NCI-H226 (cell line): Measurements from ENCODE around the gene RABGGTA.
"Not testable (repeated sequence)": the region's sequence is repeated elsewhere in the genome, so short reads cannot be mapped to it uniquely, and the experiment has no call there.

Experiments
- DNase-seq: peaks from one replicate; pipeline ENCODE4 v3.0.0-alpha.2; 2015

RABGGTA gene

DNA sequence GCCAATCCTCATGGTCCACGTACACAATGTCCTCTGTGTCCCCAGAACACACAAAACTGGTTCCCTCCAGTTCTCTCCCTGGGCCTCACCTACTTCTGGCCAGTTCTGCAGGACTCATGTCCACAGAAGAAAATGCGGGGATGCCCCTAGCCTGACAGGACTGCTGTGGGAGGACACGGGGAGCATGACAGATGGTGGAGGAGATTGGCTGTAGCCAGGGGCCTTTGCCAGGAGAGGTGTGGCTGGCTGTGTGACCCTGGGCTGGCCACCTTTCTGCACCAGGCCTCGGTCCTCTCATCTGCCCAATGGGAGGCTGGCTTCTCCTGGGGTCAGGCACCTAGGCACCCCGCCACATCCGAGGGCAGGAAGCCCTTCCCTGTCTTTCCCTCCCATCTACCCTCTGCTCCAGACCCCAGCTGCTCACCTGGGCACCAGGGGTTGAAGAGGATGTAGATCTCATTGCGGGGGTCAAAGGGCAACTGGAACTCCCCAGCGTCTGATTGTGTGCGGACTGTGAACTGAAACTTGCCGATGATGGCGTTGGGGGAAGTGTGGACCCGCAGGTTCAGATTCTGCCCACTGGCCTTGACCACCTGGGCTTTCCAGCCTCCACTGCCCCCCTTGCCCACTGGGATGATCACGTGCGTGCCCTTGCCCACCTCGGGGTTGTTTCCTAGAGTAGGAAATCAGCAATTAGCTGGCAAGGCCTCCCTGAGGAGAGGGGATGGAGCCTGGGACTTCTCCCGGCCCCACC is 11.2 kb downstream of the RABGGTA start:
- DNase-seq: no peak

DNA sequence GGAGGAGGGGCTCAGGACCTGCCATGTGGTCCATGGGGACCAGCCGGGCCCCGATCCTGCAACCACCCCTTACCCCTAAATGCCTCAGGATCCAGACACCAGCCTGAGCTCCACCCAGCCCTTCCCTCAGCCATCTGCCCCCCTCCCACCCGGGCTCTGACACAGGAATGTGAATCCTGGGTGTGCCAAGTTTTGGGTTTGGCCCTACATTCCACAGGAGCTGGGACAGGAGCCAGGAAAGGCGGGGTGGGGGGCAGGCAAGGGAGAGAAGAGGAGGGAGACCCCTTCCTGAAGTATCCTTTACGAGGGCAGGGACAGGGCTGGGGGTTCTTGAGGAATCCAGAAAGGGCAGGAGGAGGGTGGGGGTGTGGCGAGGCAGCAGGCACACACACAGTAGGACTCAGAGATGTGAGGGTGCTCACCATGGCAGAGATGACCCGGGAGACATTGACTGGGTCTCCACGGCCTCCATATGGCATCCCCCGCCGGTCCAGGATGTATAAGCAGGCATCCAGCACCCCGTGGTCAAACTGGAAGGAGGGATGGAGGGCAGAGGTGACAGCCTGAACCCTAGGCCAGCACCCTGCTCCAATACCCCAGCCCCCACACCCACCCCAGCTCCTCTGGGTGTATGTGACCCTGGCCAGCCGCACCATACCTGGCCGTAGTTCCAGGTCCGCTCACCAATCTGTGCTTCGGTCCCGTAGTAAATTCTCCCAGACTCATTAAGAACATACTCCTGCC is 11.9 kb downstream of the RABGGTA start:
- peak; percentile 80 for DNase-seq

DNA sequence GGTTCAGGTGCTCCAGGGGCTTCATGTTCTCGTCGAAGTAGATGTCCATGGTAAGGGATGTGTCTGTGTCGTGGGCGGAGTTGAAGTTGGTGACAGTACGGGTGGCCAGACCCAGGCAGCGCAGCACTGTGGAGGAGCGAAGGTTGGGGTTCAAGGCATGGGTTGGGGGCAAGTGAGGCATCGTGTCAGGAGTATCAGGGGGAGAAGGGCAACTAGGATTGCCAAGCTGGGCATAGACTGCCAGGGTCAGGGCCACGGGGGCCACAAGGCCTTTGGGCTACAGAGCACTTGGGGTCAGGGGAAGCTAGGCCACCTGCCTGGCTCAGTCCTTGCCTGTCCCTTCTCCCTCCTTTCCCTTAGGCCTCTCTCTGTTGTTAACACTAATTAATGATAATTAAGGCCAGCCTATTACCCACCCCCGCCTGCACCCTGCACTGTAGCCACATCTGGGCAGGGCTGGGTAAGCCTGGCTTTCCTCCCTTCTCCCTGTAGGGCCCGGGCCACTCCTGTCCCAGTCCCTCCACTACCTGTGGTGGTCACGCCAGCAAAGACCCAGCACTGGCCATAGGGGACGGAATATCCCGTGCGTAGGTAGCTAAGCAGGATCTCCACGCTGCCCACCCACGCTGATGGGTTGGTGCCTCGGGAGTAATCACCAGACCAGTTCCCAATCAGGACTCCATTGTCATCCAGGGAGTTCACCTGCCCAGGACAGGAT is 12.7 kb downstream of the RABGGTA start:
- no peak for DNase-seq

DNA sequence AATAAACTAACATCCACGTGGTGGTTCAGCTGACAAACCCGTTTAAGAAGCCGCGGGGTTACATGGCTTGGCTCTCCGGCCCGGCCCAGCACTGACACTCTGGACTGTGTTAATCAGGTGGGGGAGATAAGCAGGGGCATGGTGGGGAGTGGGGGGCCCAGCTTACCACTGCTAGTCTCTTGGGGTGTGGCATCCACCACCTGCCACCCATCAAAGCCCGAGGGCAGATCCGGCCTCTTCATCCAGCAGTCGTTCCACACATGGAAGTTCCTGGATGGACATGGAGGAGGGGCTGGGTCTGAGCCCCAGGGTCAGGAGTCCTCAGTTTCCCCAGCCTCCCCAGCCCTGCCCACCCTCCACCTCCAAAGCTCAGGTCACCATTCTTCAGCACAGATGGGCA is 13.3 kb downstream of the RABGGTA start:
- no peak for DNase-seq

DNA sequence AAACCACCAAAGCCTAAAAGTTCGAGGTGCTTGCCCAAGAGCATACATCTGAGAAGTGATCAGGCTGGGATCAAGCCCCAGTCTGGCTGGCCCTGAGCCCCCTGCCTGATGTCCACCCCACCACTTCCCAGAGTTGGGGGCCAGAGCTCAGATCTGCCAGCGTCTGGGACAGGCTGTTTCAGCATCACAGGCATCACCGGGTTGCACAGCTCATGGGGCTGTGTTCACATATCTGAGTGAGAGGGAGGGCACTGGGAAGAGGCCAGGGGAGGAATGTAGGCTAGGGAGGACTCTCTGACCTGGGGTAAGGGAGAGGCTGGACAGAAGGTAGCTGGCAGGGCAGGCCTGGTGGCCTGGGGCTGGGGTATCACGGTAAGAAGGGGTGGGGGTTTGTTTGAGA is 14.4 kb downstream of the RABGGTA start:
- no peak for DNase-seq

DNA sequence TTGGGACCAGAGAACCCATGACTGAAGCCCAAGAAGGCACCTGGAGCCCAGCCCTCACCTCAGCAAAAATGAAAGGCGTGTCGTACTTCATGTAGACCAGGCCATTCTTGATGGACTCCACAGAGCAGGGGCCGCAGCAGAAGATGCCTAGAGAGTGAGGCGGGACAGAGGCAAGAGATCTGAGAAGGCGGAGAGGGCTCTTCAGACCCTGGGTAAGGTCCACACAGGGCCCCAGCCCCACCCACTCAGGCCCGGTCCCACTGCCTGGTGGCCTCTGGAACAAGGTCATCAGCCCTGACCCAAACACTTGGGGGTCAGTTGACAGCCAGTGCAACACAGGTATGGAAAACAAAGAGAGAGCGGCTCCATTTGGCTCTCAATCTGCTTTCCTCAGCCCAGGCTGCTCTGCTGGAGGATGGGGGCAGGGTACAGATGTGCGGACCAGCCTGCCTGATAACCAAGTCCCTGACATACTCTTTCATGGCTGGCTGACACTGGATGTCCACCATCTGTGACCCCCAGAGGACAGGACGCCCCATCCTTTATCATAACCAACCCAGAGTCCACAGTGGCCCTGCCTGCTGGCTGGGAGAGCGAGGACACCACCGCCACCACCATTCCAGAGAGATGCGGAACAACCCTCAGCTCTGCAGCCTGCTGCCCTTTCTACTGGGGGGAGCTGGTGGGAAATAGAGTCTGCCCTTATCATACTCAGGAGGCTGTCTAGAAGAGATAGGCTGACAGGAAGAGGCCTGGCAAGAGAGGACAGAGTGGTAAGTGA is 15.3 kb downstream of the RABGGTA start:
- no peak for DNase-seq

DNA sequence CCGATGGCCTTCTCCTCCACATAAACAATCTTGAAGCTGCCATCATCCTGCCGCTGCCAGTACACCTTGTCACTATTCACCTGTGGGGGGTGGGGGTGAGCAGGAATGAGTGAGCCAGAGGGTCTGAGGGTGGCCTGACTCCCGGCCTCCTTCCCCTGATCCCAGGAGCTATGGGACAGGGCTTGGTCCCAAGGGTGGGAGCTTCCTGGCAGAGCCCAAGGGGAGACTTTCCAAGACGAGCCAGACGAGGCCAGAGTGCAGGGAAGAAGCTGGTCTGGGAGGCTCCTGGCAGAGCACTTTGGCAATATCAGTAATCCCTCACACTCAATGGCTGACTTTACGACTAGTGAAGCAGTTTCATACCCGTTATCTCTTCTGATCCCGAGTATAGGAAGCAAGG is 16.0 kb downstream of the RABGGTA start:
- DNase-seq: no peak

- DNase-seq: no peak
Observed at GRCh38 chr14:24254630-24255392, 16.6 kb downstream of the RABGGTA start.

GRCh38 chr14:24253936-24254335 is 17.5 kb downstream of the RABGGTA start:
- DNase-seq: no peak

- DNase-seq: no peak
Observed at GRCh38 chr14:24252289-24253124, 18.9 kb downstream of the RABGGTA start.

GRCh38 chr14:24251880-24252288 is 19.5 kb downstream of the RABGGTA start:
- peak; percentile 16 for DNase-seq

DNA sequence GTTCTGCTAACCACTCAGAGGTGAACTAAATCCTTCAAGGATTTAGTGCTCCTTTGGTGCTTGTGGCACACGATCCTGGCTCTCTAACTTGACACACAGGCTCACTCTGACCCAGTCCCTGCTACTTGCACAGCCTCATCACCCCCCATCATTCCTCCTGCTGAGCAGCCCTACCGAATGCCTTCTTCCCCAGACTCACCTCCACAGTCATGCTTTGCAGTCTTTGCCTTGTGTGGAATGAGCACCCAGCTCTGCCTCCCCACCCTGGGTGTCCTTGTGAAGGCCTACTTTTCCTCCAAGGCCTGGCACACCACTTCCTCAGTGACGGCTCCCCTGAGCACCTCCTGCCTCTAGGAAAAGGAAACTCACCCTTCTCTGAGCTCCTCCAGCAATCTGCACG is 21.0 kb downstream of the RABGGTA start:
- no peak for DNase-seq

DNA sequence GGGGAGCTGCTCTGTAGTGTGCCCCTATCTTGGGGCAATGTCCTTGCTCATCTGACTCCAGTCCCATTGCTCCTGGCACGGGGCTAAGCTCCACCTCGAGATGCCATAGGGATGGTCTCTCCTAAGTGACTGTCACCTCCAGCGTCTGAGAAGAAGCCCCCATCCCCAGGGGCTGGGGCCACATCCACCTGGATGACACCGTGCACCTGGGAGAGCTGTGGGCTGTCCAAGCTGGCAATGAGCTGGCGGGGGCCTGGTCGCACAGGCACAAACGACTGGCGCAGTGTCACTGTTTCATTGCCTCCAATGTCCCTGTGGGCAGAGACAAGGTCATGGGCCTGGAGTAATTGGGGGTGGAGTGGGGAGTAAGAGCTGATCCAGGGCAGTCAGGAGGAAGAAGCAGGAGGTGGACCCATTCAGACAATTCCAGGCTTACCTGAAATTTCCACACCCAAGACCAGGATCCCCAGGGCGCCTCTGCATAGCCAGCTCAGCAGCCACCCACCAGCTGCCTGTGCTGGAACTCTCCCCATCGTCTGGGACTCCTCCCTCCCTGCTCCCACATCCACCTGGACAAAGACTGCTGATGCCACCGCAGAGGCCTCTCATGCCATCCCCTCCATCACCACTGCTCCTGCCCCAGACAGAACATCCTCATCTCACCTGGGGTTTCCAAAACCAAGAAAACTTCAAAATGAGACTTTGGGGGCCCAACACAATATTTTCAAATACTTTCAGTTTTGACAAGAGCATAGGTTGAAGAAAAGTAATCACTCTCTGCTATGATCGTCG is 22.0 kb downstream of the RABGGTA start:
- no peak for DNase-seq

- no peak for DNase-seq
Observed at GRCh38 chr14:24247422-24247821, 24.0 kb downstream of the RABGGTA start.

DNA sequence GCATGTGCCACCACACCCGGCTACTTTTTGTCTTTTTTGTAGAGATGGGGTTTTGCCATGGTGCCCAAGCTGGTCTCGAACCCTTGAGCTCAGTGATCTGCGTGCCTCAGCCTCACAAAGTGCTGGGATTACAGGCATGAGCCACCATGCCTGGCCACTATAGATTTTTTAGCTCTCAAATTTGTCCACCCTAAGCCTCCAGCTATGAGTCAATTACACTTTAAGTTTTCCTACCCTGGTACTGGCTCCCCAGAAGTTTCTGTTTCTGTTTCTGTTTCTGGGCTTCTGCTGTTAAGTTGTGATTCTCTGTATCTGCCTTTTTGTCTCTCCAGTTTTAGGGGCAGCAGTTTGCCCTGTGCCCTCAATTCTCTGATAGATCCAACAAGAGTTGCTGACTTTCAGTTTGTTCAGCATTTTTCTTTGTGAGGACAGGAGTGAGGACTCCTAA is 24.6 kb downstream of the RABGGTA start:
- DNase-seq: no peak

DNA sequence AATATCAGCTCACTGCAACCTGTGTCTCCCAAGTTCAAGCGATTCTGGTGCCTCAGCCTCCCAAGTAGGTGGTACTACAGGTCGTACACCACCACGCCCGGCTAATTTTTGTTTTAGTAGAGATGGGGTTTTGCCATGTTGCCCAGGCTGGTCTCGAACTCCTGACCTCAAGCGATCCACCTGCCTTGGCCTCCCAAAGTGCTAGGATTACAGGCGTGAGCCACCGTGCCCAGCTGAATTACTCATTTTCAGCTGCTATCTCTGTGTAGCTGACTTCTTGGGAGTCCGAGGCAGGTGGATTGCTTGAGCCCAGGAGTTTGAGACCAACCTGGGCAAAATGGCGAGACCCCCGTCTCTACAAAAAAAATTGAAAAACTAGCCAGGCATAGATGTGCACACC is 26.0 kb downstream of the RABGGTA start:
- not testable (repeated sequence) for DNase-seq

GRCh38 chr14:24243336-24243836 is 28.0 kb downstream of the RABGGTA start:
- no peak for DNase-seq

GRCh38 chr14:24241829-24242443 is 29.5 kb downstream of the RABGGTA start:
- peak; percentile 84 for DNase-seq

- no peak for DNase-seq
Observed at GRCh38 chr14:24240110-24240918, 31.1 kb downstream of the RABGGTA start.
